H9 (cell line): Measurements from ENCODE around the gene PDE4A. TPM values are rescaled to one million over a fixed set of nuclear protein-coding genes. Genes with fewer than 3 reads are reported as not detected.

Experiments
- DNase-seq: peaks from one replicate; pipeline ENCODE4 v3.0.0-alpha.2; 2017
- H2AFZ ChIP-seq: one replicate; pipeline ENCODE4 v1.6.1; 2013; ENCODE audit warnings: mild to moderate bottlenecking, low read length, control low read depth, moderate library complexity
- H2AK5ac ChIP-seq: 2 replicates; pipeline ENCODE4 v1.6.1; 2013; ENCODE audit warnings: low read length, control low read depth, mixed read lengths; ENCODE audit not compliant: insufficient read length
- H2BK120ac ChIP-seq: one replicate; pipeline ENCODE4 v1.6.1; 2013; ENCODE audit warnings: low read depth, mild to moderate bottlenecking, low read length, control low read depth, inconsistent platforms; ENCODE audit not compliant: poor library complexity, severe bottlenecking
- H2BK12ac ChIP-seq: 2 replicates; pipeline ENCODE4 v1.6.1; 2013; ENCODE audit warnings: low read length, control low read depth, mixed read lengths, low read depth; ENCODE audit not compliant: insufficient read length
- H2BK15ac ChIP-seq: 2 replicates; pipeline ENCODE4 v1.6.1; 2013; ENCODE audit warnings: low read depth, low read length, control low read depth
- H2BK20ac ChIP-seq: one replicate; pipeline ENCODE4 v1.6.1; 2013; ENCODE audit warnings: low read depth, mild to moderate bottlenecking, low read length, control low read depth, inconsistent platforms; ENCODE audit not compliant: poor library complexity, severe bottlenecking
- H2BK5ac ChIP-seq: 2 replicates; pipeline ENCODE4 v1.6.1; 2013; ENCODE audit warnings: low read length, control low read depth, mixed read lengths; ENCODE audit not compliant: insufficient read length
- H3K14ac ChIP-seq: 2 replicates; pipeline ENCODE4 v1.6.1; 2013; ENCODE audit warnings: low read length, control low read depth; ENCODE audit not compliant: insufficient read depth
- H3K18ac ChIP-seq: 2 replicates; pipeline ENCODE4 v1.6.1; 2013; ENCODE audit warnings: low read depth, mild to moderate bottlenecking, mixed read lengths, low read length, control low read depth; ENCODE audit not compliant: insufficient read length
- H3K23ac ChIP-seq: 2 replicates; pipeline ENCODE4 v1.6.1; 2013; ENCODE audit warnings: low read length, control low read depth, mixed read lengths, low read depth; ENCODE audit not compliant: insufficient read length
- H3K23me2 ChIP-seq: 2 replicates; pipeline ENCODE4 v1.6.1; 2013; ENCODE audit warnings: low read depth, mild to moderate bottlenecking, mixed read lengths, low read length, control low read depth; ENCODE audit not compliant: insufficient read length, poor library complexity, severe bottlenecking
- H3K27ac ChIP-seq: 2 replicates; pipeline ENCODE4 v1.5.1; 2013; ENCODE audit warnings: low read length, control low read depth, mixed read lengths, low read depth; ENCODE audit not compliant: insufficient read length
- H3K27me3 ChIP-seq: 2 replicates; pipeline ENCODE4 v1.6.1; 2013; ENCODE audit warnings: low read length, control low read depth, inconsistent platforms; ENCODE audit not compliant: insufficient read depth
- H3K4ac ChIP-seq: 2 replicates; pipeline ENCODE4 v1.6.1; 2013; ENCODE audit warnings: low read depth, mild to moderate bottlenecking, control low read depth, inconsistent platforms, low read length, moderate library complexity
- H3K4me1 ChIP-seq: 2 replicates; pipeline ENCODE4 v1.6.1; 2013; ENCODE audit warnings: low read length, control low read depth, inconsistent platforms; ENCODE audit not compliant: insufficient read depth
- H3K4me2 ChIP-seq: 2 replicates; pipeline ENCODE4 v1.6.1; 2013; ENCODE audit warnings: low read length, control low read depth, mixed read lengths; ENCODE audit not compliant: insufficient read length, insufficient read depth
- H3K56ac ChIP-seq: 2 replicates; pipeline ENCODE4 v1.6.1; 2013; ENCODE audit warnings: low read depth, mild to moderate bottlenecking, mixed read lengths, low read length, control low read depth; ENCODE audit not compliant: insufficient read length
- H3K79me1 ChIP-seq: 2 replicates; pipeline ENCODE4 v1.6.1; 2013; ENCODE audit warnings: low read depth, mild to moderate bottlenecking, moderate library complexity, low read length, control low read depth, inconsistent platforms; ENCODE audit not compliant: insufficient read depth, poor library complexity, severe bottlenecking
- H3K79me2 ChIP-seq: 2 replicates; pipeline ENCODE4 v1.6.1; 2013; ENCODE audit warnings: low read length, control low read depth, inconsistent platforms; ENCODE audit not compliant: insufficient read depth
- H3K9ac ChIP-seq: 2 replicates; pipeline ENCODE4 v1.6.1; 2013; ENCODE audit warnings: low read length, control low read depth, mixed read lengths; ENCODE audit not compliant: insufficient read length; ENCODE audit errors: extremely low read depth
- H3K9me3 ChIP-seq: one replicate; pipeline ENCODE4 v1.6.1; 2013; ENCODE audit warnings: low read depth, low read length, inconsistent platforms; ENCODE audit not compliant: control insufficient read depth
- H3T11ph ChIP-seq: one replicate; pipeline ENCODE4 v1.6.1; 2013; ENCODE audit warnings: mild to moderate bottlenecking, low read length, control low read depth, inconsistent platforms
- H4K20me1 ChIP-seq: one replicate; pipeline ENCODE4 v1.6.1; 2013; ENCODE audit not compliant: control insufficient read depth, insufficient read length, insufficient read depth
- H4K5ac ChIP-seq: 2 replicates; pipeline ENCODE4 v1.6.1; 2013; ENCODE audit warnings: low read depth, mild to moderate bottlenecking, mixed read lengths, low read length, control low read depth; ENCODE audit not compliant: insufficient read length
- H4K8ac ChIP-seq: replicated peaks from 2 replicates; pipeline ENCODE4 v1.6.1; 2013; ENCODE audit warnings: low read length, control low read depth, mixed read lengths, low read depth; ENCODE audit not compliant: insufficient read length
- H4K91ac ChIP-seq: 2 replicates; pipeline ENCODE4 v1.6.1; 2013; ENCODE audit warnings: low read depth, mild to moderate bottlenecking, moderate library complexity, mixed read lengths, low read length, control low read depth; ENCODE audit not compliant: insufficient read length
- H3K27ac Mint-ChIP-seq, 3 experiments: 2 replicates in 2 of 3; 3 replicates in 1 of 3; pipeline ENCODE4 v1.8.0; 2020 to 2021; ENCODE audit warnings: mixed read lengths in 3 of 3, mild to moderate bottlenecking in 1 of 3, moderate library complexity in 1 of 3
- H3K27me3 Mint-ChIP-seq: 2 replicates; pipeline ENCODE4 v1.8.0; 2021; ENCODE audit warnings: low read depth, mild to moderate bottlenecking, moderate library complexity, mixed read lengths
- H3K36me3 Mint-ChIP-seq, 3 experiments: 2 replicates in 2 of 3; 3 replicates in 1 of 3; pipeline ENCODE4 v1.8.0; 2020 to 2021; ENCODE audit warnings: low read depth in 3 of 3, mixed read lengths in 3 of 3; ENCODE audit not compliant: insufficient read depth in 1 of 3
- H3K4me1 Mint-ChIP-seq, 2 experiments: 2 replicates each; pipeline ENCODE4 v1.8.0; 2020; ENCODE audit warnings: mixed read lengths in 2 of 2
- H3K4me3 Mint-ChIP-seq, 2 experiments: 2 replicates in 1 of 2; 3 replicates in 1 of 2; pipeline ENCODE4 v1.8.0; 2020 to 2021; ENCODE audit warnings: mild to moderate bottlenecking in 2 of 2, mixed read lengths in 2 of 2, moderate library complexity in 1 of 2
- H3K9me3 Mint-ChIP-seq, 2 experiments: 2 replicates in 1 of 2; 3 replicates in 1 of 2; pipeline ENCODE4 v1.8.0; 2020; ENCODE audit warnings: mild to moderate bottlenecking in 2 of 2, mixed read lengths in 2 of 2, moderate library complexity in 1 of 2
- WGBS: extraction: QIAGEN DNeasy Blood & Tissue Kit; methylation state at CpG from one replicate; pipeline ENCODE4 v1.1.7; 2013; ENCODE audit warnings: missing lambda C conversion rate, low lambda C conversion rate, mixed read lengths; ENCODE audit not compliant: insufficient read length; ENCODE audit errors: extremely low coverage; 5-methylcytosine and 5-hydroxymethylcytosine counted together
- total RNA-seq: library from RNA; stranded (reverse); gene quantifications from 2 replicates; pipeline ENCODE4 v1.2.1, GENCODE V29; 2021
- TF ChIP-seq, protein P1 (sequence below): fragments of 200-600 bp; sonication (generic); conservative IDR thresholded peaks from 3 replicates; pipeline ENCODE4 v1.8.0; 2021; ENCODE audit warnings: antibody characterized with exemption, mild to moderate bottlenecking

Gene PDE4A
- total RNA-seq, 1 experiment from 2014 or later: 8.5 TPM

- DNase-seq: peak; percentile 85
- Histone ChIP-seq H3K23ac (no peak overlapping the region), H3K79me2 (no peaks in the 10 kb centered on the region), H4K20me1 (no peaks in the 10 kb centered on the region), H3K56ac (no peak overlapping the region), H3K27me3 (no peaks in the 10 kb centered on the region), H3K4ac (no peak overlapping the region), H2BK5ac (no peak overlapping the region), H2BK120ac (no peak overlapping the region), H3K9me3 (no peaks in the 10 kb centered on the region), H3K14ac (no peak overlapping the region), H2AFZ (no peak overlapping the region), H3T11ph (no peak overlapping the region), H3K4me2 (no peak overlapping the region), H3K27ac (no peak overlapping the region), H4K8ac (no peak overlapping the region), H3K4me1 (no peaks in the 10 kb centered on the region), H3K79me1 (no peaks in the 10 kb centered on the region), H4K91ac (no peak overlapping the region), H3K18ac (no peak overlapping the region), H2BK15ac (no peak overlapping the region), H2AK5ac (no peak overlapping the region), H3K9ac (no peak overlapping the region), H2BK12ac (no peak overlapping the region), H3K23me2 (peaks cover 3% of the 10 kb centered on the region), H2BK20ac (no peak overlapping the region), H4K5ac (no peak overlapping the region)
- Mint-ChIP-seq H3K36me3 (peaks cover 21 to 44% (median 36%) of the 10 kb centered on the region in 3 experiments; a peak in 6 of 7 replicates), H3K4me1 (peaks cover 8 to 9% of the 10 kb centered on the region in 2 experiments; a peak in 3 of 4 replicates), H3K4me3 (no peak overlapping the region), H3K27ac (no peak overlapping the region), H3K27me3 (peaks cover 2% of the 10 kb centered on the region; the same call in 1 of the 2 replicates), H3K9me3 (no peaks in the 10 kb centered on the region)
- TF ChIP-seq, protein P1, sequence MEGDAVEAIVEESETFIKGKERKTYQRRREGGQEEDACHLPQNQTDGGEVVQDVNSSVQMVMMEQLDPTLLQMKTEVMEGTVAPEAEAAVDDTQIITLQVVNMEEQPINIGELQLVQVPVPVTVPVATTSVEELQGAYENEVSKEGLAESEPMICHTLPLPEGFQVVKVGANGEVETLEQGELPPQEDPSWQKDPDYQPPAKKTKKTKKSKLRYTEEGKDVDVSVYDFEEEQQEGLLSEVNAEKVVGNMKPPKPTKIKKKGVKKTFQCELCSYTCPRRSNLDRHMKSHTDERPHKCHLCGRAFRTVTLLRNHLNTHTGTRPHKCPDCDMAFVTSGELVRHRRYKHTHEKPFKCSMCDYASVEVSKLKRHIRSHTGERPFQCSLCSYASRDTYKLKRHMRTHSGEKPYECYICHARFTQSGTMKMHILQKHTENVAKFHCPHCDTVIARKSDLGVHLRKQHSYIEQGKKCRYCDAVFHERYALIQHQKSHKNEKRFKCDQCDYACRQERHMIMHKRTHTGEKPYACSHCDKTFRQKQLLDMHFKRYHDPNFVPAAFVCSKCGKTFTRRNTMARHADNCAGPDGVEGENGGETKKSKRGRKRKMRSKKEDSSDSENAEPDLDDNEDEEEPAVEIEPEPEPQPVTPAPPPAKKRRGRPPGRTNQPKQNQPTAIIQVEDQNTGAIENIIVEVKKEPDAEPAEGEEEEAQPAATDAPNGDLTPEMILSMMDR: peak; percentile 87
- no CpG with 5 or more reads among the region's 9 CpGs for WGBS
Measured at GRCh38 chr19:10390652-10391286, 29.6 kb upstream of the PDE4A start.
